ENCODE results near the gene DXO.
"Not testable (repeated sequence)": the region's sequence is repeated elsewhere in the genome, so short reads cannot be mapped to it uniquely, and the experiment has no call there.

Gene DXO

DNA sequence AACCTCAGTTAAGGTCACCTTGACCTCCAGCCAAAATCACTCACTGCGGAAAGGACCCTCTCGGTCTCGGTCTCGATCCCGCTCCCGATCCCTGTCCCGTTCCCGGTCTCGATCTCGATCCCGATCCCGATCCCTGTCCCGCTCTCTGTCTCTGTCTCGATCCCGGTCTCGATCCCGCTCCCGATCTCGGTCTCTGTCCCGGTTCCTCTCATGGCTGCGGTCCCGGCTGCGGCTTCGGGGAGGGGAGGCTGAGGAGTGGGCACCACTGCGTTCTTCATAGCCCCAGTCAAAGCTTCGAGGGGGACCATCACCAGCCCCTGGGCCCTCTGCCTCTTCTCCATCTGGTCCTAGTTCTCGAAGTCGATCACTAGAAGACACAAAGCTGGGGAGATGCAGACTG, 17.4 kb downstream of the DXO start:
- no peak for DNase-seq

DNA sequence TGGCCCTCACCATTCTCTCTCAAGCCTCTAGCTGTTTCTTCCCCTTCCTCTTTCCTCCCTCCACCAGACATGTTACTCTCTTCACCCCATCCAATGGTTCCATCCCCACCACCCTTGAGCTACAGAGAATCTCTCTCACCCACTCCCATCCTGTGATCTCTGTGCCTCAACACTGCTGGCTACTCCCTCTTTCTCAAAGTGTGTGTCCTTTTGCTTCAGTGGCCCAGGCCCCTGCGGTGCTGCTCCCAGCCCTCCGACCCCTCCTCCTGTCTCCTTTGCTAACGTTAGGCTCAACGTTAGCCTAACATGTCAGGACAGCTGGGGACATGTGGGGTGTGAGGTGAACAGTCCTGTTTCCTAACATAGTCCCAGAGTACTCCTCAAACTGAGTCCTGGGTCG, 19.0 kb downstream of the DXO start:
- DNase-seq, result no peak

DNA sequence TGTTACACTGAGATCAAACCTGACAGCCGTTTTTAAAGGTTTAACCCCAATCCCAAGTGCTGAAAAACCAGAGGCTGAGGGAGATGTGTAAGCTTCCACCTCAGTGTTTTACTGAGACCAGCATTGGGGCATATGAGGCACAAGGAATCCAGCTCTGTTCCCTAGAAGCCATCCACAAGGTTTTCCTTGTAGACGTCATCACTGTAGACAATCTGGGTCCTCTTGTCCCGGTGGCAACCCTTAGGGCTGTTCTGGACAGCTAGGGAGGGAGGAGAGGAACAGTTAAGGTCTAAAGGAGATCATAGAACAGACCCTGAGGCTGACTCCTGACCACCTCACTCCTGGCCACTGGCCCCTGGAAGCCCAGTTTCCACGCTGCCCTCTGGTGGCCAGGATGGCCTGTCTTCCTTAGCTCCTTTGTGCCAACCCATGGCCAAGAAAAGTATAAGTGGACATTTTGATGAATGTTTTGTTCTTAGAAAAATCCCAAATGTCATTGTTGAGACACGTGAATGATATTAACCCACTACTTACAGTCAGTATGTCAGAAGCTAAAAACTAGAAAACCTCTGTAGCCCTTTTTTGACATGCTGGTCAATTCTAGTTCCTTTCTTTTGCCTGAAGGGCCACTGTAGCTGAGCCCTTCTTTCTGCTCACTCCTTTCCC, 19.7 kb downstream of the DXO start:
- DNase-seq, result peak; percentile 47

DNA sequence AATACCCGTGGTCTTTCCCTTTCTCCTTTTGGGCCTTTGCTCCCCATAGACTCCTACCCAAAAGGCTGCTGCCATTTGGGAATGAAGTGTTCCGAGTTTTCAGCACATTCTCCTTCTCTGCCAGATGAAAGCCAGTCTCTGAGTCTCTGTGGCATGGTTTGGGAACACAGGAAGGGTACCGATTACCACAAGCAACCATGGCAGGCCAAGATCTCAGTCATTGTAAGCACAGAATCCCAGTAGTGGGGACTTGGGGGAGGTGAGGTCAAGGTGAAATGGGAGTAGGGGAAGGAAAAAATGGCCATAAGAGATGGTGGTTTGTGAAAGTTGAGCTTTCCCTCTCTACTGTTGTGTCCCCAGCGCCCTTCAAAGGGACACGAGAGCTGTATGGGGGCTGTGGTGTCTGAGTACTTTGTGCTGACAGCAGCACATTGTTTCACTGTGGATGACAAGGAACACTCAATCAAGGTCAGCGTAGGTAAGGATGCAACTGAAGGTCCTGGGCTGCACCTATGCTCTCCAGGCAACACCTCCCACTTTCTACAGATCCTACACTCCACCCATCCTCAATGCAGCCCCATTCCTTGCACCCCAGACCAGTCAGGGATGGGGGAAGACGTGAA, 21.9 kb downstream of the DXO start:
- DNase-seq, result no peak

DNA sequence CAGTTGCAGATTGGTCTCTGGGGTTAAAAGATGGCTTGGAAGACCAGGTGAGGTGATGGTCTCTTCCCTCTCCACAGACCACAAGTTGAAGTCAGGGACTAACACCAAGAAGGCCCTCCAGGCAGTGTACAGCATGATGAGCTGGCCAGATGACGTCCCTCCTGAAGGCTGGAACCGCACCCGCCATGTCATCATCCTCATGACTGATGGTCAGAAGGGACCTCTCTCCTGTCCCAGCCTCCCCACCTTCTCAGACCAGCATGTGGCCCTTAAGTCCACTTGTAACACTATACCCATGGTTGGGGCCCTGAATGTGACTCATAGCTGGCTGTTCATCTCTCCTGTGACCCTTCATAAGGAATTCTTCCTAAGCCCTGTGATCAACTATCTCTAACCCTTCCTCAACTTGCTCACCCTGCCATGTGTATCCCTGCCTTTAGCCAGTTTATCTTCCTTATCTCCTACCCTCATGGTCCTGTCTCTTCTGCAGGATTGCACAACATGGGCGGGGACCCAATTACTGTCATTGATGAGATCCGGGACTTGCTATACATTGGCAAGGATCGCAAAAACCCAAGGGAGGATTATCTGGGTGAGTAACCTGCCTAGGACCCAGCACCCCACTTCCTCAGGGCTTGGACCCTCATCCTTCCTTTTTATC, 23.1 kb downstream of the DXO start:
- no peak for DNase-seq

DNA sequence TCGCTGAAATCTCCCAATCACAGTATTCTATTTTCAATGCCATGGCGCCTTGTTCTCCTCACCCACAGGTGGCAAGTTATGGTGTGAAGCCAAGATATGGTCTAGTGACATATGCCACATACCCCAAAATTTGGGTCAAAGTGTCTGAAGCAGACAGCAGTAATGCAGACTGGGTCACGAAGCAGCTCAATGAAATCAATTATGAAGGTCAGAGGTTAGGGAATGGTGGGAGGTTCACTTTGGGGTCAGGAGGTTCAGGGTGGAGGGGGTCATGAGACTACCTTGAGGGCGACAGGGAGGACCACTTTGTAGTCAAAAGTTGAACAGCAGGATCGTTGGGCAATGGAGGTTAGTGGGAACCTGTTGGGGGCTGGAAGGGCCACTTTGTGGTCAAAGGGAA, 23.6 kb downstream of the DXO start:
- no peak for DNase-seq

DNA sequence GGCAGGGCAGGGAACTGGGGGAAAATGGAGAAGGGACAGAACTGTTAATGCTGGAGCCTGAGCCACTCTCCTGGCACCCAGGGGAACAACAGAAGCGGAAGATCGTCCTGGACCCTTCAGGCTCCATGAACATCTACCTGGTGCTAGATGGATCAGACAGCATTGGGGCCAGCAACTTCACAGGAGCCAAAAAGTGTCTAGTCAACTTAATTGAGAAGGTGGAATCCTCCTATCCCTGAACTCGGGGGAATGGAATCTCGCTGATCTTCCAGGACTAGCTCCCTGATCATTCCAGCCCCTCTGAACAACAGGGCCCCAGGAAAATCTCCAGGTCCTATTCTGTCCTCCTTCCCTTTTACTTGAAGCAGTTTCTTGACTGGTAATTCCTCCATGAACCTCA, 24.1 kb downstream of the DXO start:
- DNase-seq, result no peak

DNA sequence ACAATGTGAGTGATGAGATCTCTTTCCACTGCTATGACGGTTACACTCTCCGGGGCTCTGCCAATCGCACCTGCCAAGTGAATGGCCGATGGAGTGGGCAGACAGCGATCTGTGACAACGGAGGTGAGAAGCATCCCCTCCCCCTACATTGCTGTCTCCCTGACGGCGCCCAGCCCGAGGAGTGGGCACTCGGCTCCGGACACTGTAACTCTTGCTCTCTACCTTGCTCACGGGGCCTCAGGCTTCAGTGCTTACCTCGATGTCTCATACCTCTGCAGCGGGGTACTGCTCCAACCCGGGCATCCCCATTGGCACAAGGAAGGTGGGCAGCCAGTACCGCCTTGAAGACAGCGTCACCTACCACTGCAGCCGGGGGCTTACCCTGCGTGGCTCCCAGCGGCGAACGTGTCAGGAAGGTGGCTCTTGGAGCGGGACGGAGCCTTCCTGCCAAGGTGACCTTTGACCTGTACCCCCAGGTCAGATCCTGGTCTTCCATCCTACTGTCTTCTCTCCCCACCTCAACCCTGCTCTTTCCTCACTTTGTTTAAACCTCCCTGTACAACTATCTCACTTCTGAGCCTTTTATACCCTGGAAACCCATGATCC, 24.8 kb downstream of the DXO start:
- DNase-seq, result no peak

DNA sequence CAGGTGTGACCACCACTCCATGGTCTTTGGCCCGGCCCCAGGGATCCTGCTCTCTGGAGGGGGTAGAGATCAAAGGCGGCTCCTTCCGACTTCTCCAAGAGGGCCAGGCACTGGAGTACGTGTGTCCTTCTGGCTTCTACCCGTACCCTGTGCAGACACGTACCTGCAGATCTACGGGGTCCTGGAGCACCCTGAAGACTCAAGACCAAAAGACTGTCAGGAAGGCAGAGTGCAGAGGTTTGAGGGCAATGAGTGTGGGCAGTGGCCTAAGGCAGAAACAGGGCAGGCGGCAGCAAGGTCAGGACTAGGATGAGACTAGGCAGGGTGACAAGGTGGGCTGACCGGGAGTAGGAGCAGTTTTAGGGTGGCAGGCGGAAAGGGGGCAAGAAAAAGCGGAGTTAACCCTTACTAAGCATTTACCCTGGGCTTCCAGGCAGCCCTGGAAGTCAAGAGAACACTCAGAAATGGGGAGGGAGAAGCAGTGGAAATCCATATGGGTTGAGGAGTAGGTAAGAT, 25.5 kb downstream of the DXO start:
- no peak for DNase-seq

DNA sequence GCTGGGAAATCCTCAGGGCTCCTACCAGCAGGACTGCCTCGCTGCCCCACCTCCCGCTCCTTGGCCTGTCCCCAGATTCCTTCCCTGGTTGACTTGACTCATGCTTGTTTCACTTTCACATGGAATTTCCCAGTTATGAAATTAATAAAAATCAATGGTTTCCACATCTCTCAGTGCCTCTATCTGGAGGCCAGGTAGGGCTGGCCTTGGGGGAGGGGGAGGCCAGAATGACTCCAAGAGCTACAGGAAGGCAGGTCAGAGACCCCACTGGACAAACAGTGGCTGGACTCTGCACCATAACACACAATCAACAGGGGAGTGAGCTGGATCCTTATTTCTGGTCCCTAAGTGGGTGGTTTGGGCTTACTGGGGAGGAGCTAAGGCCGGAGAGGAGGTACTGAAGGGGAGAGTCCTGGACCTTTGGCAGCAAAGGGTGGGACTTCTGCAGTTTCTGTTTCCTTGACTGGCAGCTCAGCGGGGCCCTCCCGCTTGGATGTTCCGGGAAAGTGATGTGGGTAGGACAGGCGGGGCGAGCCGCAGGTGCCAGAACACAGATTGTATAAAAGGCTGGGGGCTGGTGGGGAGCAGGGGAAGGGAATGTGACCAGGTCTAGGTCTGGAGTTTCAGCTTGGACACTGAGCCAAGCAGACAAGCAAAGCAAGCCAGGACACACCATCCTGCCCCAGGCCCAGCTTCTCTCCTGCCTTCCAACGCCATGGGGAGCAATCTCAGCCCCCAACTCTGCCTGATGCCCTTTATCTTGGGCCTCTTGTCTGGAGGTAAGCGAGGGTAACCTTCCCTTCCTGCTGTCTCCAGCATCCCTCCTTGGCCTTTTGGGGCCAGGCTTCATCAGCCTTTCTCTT, 26.2 kb downstream of the DXO start, which contains the start of gene CFB:
Gene CFB, plus strand, starts transcription at position 589 of the 863 bp plus-strand sequence. Its CDS starts 127 bp downstream, at position 716.
- DNase-seq, result peak; percentile 75

DNA sequence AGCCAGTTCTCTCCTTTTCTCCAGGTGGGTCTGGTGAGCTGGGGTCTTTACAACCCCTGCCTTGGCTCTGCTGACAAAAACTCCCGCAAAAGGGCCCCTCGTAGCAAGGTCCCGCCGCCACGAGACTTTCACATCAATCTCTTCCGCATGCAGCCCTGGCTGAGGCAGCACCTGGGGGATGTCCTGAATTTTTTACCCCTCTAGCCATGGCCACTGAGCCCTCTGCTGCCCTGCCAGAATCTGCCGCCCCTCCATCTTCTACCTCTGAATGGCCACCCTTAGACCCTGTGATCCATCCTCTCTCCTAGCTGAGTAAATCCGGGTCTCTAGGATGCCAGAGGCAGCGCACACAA, 26.8 kb downstream of the DXO start:
- no peak for DNase-seq

DNA sequence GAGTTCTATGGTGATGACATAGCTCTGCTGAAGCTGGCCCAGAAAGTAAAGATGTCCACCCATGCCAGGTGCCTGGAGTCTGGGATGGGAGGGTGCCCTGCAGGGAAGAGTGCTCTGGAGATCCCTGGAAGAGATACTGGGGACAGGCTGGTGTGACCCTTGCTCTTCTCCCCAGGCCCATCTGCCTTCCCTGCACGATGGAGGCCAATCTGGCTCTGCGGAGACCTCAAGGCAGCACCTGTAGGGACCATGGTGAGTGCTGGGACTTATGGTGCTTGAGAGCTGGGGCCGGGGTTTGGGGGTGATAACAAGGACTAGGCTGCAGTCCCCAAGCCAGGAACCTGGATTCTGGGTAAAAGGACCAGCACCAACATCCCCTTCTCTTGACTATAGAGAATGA, 28.2 kb downstream of the DXO start:
- DNase-seq, result no peak

DNA sequence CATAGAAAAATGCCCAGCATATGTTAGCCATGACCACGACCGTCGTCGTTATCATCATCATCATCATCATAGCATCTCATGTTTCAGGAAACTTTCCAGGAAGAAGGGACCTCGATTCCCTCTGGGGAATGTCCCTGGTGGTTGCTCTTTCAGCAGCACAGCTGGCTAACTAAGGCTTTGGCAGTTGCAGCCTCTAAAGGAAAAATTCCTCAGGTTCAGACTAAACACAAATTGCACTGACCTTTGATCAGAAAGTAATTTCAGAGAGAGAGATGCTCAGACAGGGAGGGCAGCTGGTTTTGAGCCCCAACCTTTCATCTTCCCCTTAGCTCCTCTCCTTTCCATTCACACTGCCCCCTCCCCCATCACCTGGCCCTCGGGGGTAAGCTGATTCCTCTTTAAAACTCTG, 31.7 kb downstream of the DXO start:
- peak; percentile 46 for DNase-seq

DNA sequence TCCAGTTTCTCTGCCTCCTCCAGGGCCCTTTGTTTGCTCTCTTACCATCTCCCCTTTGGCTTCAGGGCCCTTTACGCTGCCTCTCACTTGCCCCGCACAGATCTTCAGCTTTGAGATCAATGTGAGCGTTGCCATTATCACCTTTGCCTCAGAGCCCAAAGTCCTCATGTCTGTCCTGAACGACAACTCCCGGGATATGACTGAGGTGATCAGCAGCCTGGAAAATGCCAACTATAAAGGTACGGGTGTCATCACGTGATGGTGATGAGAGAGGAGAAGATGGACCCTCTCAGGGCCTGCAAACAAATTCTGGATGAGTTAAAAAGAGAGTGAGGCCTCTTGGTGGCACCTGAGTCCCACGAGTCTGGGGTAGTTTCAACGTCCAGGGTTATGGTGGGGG, 36.1 kb downstream of the DXO start:
- DNase-seq, result no peak

DNA sequence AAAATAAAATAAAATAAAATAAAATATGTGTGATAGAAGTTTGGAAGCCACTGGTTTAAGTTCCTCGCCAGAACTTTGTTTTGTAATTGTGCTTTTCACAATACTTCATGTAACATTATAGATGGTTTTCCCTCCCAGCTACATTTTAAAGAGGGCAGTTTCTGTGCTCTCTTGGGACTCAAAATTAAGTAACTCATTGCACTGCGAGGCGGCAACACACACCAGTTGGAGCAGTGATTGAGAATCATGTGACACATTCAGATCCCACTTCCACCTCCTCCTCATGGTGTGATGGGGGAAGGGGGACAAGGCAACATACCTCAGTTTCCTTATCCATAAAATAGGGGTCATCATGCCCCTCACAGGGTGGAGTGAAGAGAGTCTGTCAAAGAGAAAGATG, 36.9 kb downstream of the DXO start:
- DNase-seq, result no peak

DNA sequence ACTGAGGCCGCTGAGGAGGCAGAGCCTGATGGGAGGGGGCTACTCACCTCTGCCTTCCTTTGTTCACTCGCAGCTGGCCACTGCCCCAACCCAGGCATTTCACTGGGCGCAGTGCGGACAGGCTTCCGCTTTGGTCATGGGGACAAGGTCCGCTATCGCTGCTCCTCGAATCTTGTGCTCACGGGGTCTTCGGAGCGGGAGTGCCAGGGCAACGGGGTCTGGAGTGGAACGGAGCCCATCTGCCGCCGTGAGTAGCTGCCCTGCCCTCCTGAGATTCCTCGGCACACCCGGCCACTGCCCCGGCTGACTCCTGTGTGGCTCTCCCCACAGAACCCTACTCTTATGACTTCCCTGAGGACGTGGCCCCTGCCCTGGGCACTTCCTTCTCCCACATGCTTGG, 38.4 kb downstream of the DXO start:
- no peak for DNase-seq

DNA sequence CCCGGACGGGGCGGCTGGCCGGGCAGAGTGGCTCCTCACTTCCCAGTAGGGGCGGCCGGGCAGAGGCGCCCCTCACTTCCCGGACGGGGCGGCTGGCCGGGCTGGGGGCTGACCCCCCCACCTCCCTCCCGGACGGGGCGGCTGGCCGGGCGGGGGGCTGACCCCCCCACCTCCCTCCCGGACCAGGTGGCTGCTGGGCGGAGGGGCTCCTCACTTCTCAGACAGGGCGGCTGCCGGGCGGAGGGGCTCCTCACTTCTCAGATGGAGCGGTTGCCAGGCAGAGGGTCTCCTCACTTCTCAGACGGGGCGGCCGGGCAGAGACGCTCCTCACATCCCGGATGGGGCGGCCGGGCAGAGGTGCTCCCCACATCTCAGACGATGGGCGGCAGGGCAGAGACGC, 39.8 kb downstream of the DXO start:
- not testable (repeated sequence) for DNase-seq

DNA sequence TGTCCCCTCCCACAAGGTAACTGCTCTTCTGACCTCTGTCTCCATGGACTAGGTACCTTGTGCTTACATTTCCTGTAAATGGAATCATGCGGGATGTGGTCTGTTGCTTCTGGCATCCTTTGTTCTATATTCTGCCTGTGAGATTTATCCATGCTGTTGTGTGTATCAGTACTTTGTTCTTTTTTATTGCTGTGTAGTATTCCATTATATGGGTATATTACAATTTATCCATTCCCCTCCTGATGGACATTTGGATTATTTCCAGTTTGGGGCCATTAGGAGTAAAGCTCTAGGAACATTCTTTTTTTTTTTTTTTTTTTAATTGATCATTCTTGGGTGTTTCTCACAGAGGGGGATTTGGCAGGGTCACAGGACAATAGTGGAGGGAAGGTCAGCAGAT, 41.0 kb downstream of the DXO start:
- DNase-seq, result no peak

DNA sequence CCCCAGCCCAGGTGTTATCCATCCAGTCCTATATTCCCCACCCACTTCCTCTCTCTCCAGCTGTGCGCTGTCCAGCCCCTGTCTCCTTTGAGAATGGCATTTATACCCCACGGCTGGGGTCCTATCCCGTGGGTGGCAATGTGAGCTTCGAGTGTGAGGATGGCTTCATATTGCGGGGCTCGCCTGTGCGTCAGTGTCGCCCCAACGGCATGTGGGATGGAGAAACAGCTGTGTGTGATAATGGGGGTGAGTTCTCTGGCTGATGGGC, 43.3 kb downstream of the DXO start:
- no peak for DNase-seq

DNA sequence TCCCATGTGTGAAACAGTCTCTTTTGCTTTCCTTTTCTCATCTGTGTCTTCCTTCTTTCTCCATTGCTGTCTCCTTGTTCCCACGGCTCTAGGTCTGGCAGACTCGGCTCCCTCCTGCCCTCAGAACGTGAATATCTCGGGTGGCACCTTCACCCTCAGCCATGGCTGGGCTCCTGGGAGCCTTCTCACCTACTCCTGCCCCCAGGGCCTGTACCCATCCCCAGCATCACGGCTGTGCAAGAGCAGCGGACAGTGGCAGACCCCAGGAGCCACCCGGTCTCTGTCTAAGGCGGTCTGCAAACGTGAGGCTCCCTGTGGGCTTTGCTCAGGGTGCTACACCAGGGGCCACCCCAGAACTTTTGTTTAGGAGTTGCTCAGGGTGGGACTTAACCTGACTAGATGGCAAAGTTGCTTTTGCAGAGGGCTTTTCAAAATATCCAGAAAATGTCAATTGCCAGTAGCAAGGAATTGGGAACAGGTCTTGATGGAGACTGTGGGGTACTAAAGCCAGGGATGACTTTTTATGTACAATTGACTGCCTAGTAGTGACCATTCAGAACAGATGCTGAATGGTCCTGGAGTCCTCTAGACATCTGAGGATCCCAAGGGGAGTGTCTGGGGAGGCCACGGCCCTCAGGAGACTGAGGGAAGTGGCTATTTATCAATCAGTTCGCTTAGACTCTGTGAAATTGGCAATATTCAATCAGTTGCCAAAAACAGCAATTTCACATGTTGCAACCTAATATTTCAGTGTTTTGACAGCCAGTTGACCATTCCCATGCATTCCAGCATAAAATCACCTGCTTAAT, 43.9 kb downstream of the DXO start:
- DNase-seq, result no peak

DNA sequence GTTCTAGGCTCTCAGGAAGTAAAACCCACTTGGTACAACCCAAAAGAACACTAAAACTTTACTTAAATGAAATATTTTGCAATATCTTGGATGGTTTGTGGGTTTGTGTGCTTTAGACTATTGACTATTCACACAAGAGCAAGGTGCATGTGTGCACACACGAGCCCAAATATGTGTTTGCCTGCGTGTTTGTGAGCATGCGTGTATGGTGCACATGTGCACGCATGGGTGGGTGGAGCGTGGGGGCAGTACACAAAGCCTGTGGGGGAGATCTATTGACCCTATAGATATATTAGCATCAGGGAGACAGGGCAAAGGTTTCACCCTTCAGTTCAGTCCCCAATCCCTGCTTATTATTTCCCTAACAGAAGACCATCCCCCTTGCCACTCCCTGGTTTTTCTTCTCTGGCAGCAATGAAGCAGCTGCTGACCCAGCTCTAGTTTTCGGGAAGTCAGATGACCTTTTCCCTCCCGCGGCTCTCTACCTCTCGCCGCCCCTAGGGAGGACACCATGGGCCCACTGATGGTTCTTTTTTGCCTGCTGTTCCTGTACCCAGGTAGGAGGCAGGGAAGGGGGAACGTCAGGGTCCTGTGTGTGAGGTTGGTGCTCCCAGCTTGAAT, 44.6 kb downstream of the DXO start, which contains the start of gene C2:
Gene C2, plus strand, starts transcription at position 476 of the 621 bp plus-strand sequence. Its CDS starts 36 bp downstream, at position 512.
- no peak for DNase-seq

DNA sequence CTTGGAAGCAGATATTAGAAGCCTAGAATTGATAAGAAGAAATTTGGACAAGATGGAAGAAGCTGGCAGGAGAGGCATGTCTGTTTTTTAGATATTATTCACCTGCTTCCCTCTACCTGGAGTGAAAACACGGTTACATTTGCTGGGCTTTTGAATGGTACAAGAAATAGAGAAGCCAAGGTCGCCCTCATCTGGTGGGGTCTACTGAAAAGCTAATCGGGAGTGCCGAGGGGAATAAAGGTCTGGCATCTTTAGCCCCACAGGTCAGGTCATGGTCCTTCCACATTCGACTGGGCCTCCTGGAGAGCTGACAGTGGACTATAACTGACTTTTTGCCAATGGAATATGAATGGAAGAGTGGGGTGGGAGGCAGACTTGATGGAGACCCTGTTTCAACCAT, 49.0 kb downstream of the DXO start:
- DNase-seq, result no peak

Data from fibroblast of skin of right quadriceps (primary cell).